IMR-90 (cell line): ENCODE data around the gene NUP98. TPM values are rescaled to one million over a fixed set of nuclear protein-coding genes. Genes with fewer than 3 reads are reported as not detected.

ENCODE experiments used
- ATAC-seq: fragments of 200-7000 bp; cut with Tn5 transposase; 2 replicates; pipeline ENCODE4 v1.9.1; 2020; ENCODE audit warnings: low read depth, mild to moderate bottlenecking, moderate library complexity
- BruUV-seq: library from RNA; stranded (reverse); fragments of 400-500 nt; replicated peaks from 2 replicates; lab custom pipeline; 2021; lab: Mats Ljungman, UMichigan
- CTCF ChIA-PET: fragments of 300-600 bp; formaldehyde crosslinking; extraction: SDS; loops from one replicate; lab custom pipeline; 2021; ENCODE audit warnings: antibody characterized with exemption; lab: Yijun Ruan, JAX
- POLR2A ChIA-PET: fragments of 300-600 bp; sonication (Branson Sonifier 250); formaldehyde crosslinking; loops from one replicate; lab custom pipeline; 2022; ENCODE audit warnings: antibody characterized with exemption; ENCODE audit not compliant: unreplicated experiment; lab: Charles Lee
- DNase-seq: peaks from one replicate; pipeline ENCODE4 v3.0.0; 2013
- H2AFZ ChIP-seq: replicated peaks from 2 replicates; pipeline ENCODE3; 2013; ENCODE audit warnings: low read length, mild to moderate bottlenecking; ENCODE audit not compliant: poor library complexity
- H2AK5ac ChIP-seq: 2 replicates; pipeline ENCODE4 v1.6.1; 2013; ENCODE audit warnings: low read depth, low read length, inconsistent platforms
- H2AK9ac ChIP-seq: replicated peaks from 2 replicates; pipeline ENCODE3; 2013; ENCODE audit warnings: mild to moderate bottlenecking, low read depth, low read length, moderate library complexity; ENCODE audit not compliant: poor library complexity
- H2BK120ac ChIP-seq: 2 replicates; pipeline ENCODE4 v1.6.1; 2013; ENCODE audit warnings: low read depth, low read length, inconsistent platforms
- H2BK15ac ChIP-seq: 3 replicates; pipeline ENCODE4 v1.6.1; 2013; ENCODE audit warnings: low read depth, low read length, inconsistent platforms
- H2BK20ac ChIP-seq: 2 replicates; pipeline ENCODE4 v1.6.1; 2013; ENCODE audit warnings: low read depth, mild to moderate bottlenecking, inconsistent platforms, low read length, moderate library complexity
- H2BK5ac ChIP-seq: 2 replicates; pipeline ENCODE4 v1.6.1; 2013; ENCODE audit warnings: mild to moderate bottlenecking, low read depth, low read length, inconsistent platforms; ENCODE audit not compliant: poor library complexity, severe bottlenecking
- H3K14ac ChIP-seq: replicated peaks from 2 replicates; pipeline ENCODE4 v1.6.1; 2013; ENCODE audit warnings: low read depth, low read length, inconsistent platforms
- H3K18ac ChIP-seq: 2 replicates; pipeline ENCODE4 v1.6.1; 2013; ENCODE audit warnings: low read depth, low read length, control low read depth
- H3K23ac ChIP-seq: 2 replicates; pipeline ENCODE4 v1.6.1; 2013; ENCODE audit warnings: low read depth, low read length, inconsistent platforms
- H3K27ac ChIP-seq: 2 replicates; pipeline ENCODE4 v1.5.1; 2013; ENCODE audit warnings: mild to moderate bottlenecking, control low read depth, low read length; ENCODE audit not compliant: insufficient read depth
- H3K27me3 ChIP-seq: 2 replicates; pipeline ENCODE4 v1.6.1; 2013; ENCODE audit warnings: low read length; ENCODE audit not compliant: control insufficient read depth, insufficient read depth
- H3K36me3 ChIP-seq: 2 replicates; pipeline ENCODE4 v1.6.1; 2013; ENCODE audit warnings: low read length, mixed read lengths; ENCODE audit not compliant: control insufficient read depth, insufficient read depth
- H3K4ac ChIP-seq: 2 replicates; pipeline ENCODE4 v1.6.1; 2013; ENCODE audit warnings: low read depth, low read length, inconsistent platforms
- H3K4me1 ChIP-seq: 2 replicates; pipeline ENCODE4 v1.6.1; 2013; ENCODE audit warnings: low read length, mixed read lengths; ENCODE audit not compliant: control insufficient read depth, insufficient read depth
- H3K4me2 ChIP-seq: 2 replicates; pipeline ENCODE4 v1.6.1; 2013; ENCODE audit warnings: low read depth, mild to moderate bottlenecking, control low read depth, low read length, moderate library complexity
- H3K4me3 ChIP-seq: 2 replicates; pipeline ENCODE4 v1.5.1; 2013; ENCODE audit warnings: low read depth, mild to moderate bottlenecking, control low read depth, low read length, moderate library complexity; ENCODE audit not compliant: insufficient read depth
- H3K56ac ChIP-seq: 2 replicates; pipeline ENCODE4 v1.6.1; 2013; ENCODE audit warnings: low read length, inconsistent platforms; ENCODE audit not compliant: insufficient read depth; ENCODE audit errors: extremely low read depth
- H3K79me1 ChIP-seq, 2 experiments: 2 replicates each; pipeline ENCODE4 v1.6.1; 2013; ENCODE audit warnings: low read length in 2 of 2, inconsistent platforms in 1 of 2, low read depth in 1 of 2
- H3K9ac ChIP-seq: 2 replicates; pipeline ENCODE4 v1.6.1; 2013; ENCODE audit warnings: low read depth, low read length, control low read depth
- H3K9me1 ChIP-seq: 2 replicates; pipeline ENCODE4 v1.6.1; 2013; ENCODE audit warnings: low read length, inconsistent platforms; ENCODE audit not compliant: insufficient read depth
- H3K9me3 ChIP-seq: 2 replicates; pipeline ENCODE4 v1.6.1; 2013; ENCODE audit warnings: low read length; ENCODE audit not compliant: control insufficient read depth, insufficient read depth
- H4K20me1 ChIP-seq: 2 replicates; pipeline ENCODE4 v1.6.1; 2013; ENCODE audit warnings: low read length, inconsistent platforms; ENCODE audit not compliant: insufficient read depth
- H4K5ac ChIP-seq: 2 replicates; pipeline ENCODE4 v1.6.1; 2013; ENCODE audit warnings: mild to moderate bottlenecking, low read depth, low read length, control low read depth
- H4K8ac ChIP-seq, 2 experiments: 2 replicates each; pipeline ENCODE4 v1.6.1; 2013; ENCODE audit warnings: low read depth in 2 of 2, low read length in 2 of 2, control low read depth in 1 of 2, inconsistent platforms in 1 of 2
- H4K91ac ChIP-seq: 2 replicates; pipeline ENCODE4 v1.6.1; 2013; ENCODE audit warnings: low read depth, low read length, inconsistent platforms; ENCODE audit not compliant: insufficient read depth
- RCOR1 ChIP-seq: IDR thresholded peaks from 2 replicates; pipeline ENCODE4 v1.6.1; 2012; ENCODE audit warnings: mild to moderate bottlenecking, low read length, improper control_type of control experiment; ENCODE audit not compliant: insufficient replicate concordance
- WGBS, 2 experiments: methylation state at CpG; one replicate each; pipeline versions ENCODE4 v1.1.5 to v1.1.7; 2013; ENCODE audit warnings: missing lambda C conversion rate in 2 of 2; ENCODE audit not compliant: insufficient read length in 1 of 2; ENCODE audit errors: extremely low coverage in 2 of 2; 5-methylcytosine and 5-hydroxymethylcytosine counted together
- dilution Hi-C: fragments of 300-500 bp; cut with HindIII; formaldehyde crosslinking; loops from one replicate; pipeline ENCODE4 v1.14.3; 2018; ENCODE audit warnings: low sequenced_read_pairs; ENCODE audit not compliant: unreplicated experiment
- in situ Hi-C: fragments of 300-500 bp; cut with MboI; formaldehyde crosslinking; loops from 3 replicates; pipeline ENCODE4 v1.14.3; 2019; ENCODE audit warnings: low sequenced_read_pairs, inconsistent platforms, mixed read lengths
- intact Hi-C: fragments of 100-400 bp; cut with micrococcal nuclease; formaldehyde crosslinking; loops from 2 replicates; pipeline ENCODE4 v1.10.0; 2022
- polyA plus RNA-seq, 3 experiments: library from polyadenylated mRNA; depleted of rRNA; stranded (reverse); fragments of >200 nt; gene quantifications; 2 replicates each; pipeline ENCODE4 v1.2.3, GENCODE V29; 2012; ENCODE audit warnings: low replicate concordance in 1 of 3
- total RNA-seq: library from RNA; depleted of rRNA; stranded (reverse); fragments of >200 nt; gene quantifications from 2 replicates; pipeline ENCODE4 v1.2.3, GENCODE V29; 2012
- TF ChIP-seq, protein P1 (sequence below): fragments of 150-350 bp; IDR thresholded peaks from 2 replicates; pipeline ENCODE4 v1.6.1; 2016; ENCODE audit warnings: low read depth, mild to moderate bottlenecking, low read length, moderate library complexity, borderline replicate concordance
- TF ChIP-seq, protein P2 (sequence below): conservative IDR thresholded peaks from 2 replicates; pipeline ENCODE4 v1.5.1; 2012; ENCODE audit warnings: mild to moderate bottlenecking, low read depth, low read length, improper control_type of control experiment

Gene NUP98
- total and polyA plus RNA-seq, 2 of the 4 experiments (the other 2 are of a cell fraction): 103 to 138 TPM

DNA sequence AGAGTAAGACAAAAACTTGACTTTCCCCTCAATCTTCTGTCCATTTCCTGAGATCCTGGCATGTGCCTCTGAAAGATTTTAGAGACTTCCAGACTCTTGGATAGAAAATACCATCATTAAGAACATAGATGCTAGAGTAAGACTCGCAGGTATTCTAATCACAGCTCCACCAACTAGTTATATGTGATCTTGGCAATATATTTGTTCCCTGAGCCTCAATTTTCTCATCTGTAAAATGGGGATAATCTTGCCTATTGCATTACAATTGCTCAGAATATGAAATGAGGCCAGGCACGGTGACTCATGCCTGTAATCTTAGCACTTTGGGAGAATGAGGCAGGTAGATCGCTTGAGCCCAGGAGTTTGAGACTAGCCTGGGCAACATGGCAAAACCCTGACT, 32.7 kb upstream of the NUP98 start:
- no peak for ATAC-seq

More for the DNA sequence above, 32.7 kb upstream of the NUP98 start:
- H3K4me2 ChIP-seq: no peak overlapping the region
- H3K9ac ChIP-seq: no peak overlapping the region
- dilution Hi-C loops (no loop called here), in situ Hi-C loops (no loop called here), intact Hi-C loops (no loop called here)
- no peak overlapping the region for H4K91ac ChIP-seq
- no peak overlapping the region for H4K5ac ChIP-seq
- H2AFZ ChIP-seq: no peak overlapping the region
- peaks cover 65% of the 10 kb centered on the region for H4K20me1 ChIP-seq
- no peak overlapping the region for H3K4me3 ChIP-seq
- H3K14ac ChIP-seq: no peak overlapping the region
- no CpG with 5 or more reads among the region's 3 CpGs for WGBS, 2 experiments
- H3K79me1 ChIP-seq: peaks cover 48 to 71% of the 10 kb centered on the region in 2 experiments
- H2BK15ac ChIP-seq: no peak overlapping the region
- peaks cover 34% of the 10 kb centered on the region for H3K9me1 ChIP-seq
- no peak for DNase-seq
- H3K27me3 ChIP-seq: no peaks in the 10 kb centered on the region
- H3K9me3 ChIP-seq: no peaks in the 10 kb centered on the region
- H2AK5ac ChIP-seq: no peak overlapping the region
- CTCF ChIA-PET: no interaction called here
- H3K23ac ChIP-seq: no peak overlapping the region
- H3K4ac ChIP-seq: no peak overlapping the region
- no peak overlapping the region for H3K27ac ChIP-seq
- no peak overlapping the region for H4K8ac ChIP-seq
- POLR2A ChIA-PET: no interaction called here
- no peaks in the 10 kb centered on the region for H3K4me1 ChIP-seq
- H3K36me3 ChIP-seq: peaks cover 34% of the 10 kb centered on the region
- H2AK9ac ChIP-seq: no peak overlapping the region
- TF ChIP-seq, protein P1, sequence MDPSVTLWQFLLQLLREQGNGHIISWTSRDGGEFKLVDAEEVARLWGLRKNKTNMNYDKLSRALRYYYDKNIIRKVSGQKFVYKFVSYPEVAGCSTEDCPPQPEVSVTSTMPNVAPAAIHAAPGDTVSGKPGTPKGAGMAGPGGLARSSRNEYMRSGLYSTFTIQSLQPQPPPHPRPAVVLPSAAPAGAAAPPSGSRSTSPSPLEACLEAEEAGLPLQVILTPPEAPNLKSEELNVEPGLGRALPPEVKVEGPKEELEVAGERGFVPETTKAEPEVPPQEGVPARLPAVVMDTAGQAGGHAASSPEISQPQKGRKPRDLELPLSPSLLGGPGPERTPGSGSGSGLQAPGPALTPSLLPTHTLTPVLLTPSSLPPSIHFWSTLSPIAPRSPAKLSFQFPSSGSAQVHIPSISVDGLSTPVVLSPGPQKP: no peak
- TF ChIP-seq, protein P2, sequence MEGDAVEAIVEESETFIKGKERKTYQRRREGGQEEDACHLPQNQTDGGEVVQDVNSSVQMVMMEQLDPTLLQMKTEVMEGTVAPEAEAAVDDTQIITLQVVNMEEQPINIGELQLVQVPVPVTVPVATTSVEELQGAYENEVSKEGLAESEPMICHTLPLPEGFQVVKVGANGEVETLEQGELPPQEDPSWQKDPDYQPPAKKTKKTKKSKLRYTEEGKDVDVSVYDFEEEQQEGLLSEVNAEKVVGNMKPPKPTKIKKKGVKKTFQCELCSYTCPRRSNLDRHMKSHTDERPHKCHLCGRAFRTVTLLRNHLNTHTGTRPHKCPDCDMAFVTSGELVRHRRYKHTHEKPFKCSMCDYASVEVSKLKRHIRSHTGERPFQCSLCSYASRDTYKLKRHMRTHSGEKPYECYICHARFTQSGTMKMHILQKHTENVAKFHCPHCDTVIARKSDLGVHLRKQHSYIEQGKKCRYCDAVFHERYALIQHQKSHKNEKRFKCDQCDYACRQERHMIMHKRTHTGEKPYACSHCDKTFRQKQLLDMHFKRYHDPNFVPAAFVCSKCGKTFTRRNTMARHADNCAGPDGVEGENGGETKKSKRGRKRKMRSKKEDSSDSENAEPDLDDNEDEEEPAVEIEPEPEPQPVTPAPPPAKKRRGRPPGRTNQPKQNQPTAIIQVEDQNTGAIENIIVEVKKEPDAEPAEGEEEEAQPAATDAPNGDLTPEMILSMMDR: no peak
- TF ChIP-seq RCOR1: no peak
- H2BK5ac ChIP-seq: no peak overlapping the region
- H2BK20ac ChIP-seq: no peak overlapping the region
- no peak overlapping the region for H3K18ac ChIP-seq
- no peak overlapping the region for H2BK120ac ChIP-seq
- BruUV-seq: no TSS peak
- no peak overlapping the region for H3K56ac ChIP-seq
